ENCODE results near the gene TRIM4.
"Not testable (repeated sequence)": the region's sequence is repeated elsewhere in the genome, so short reads cannot be mapped to it uniquely, and the experiment has no call there.

GRCh38 chr7:99950819-99951218 is 31.5 kb upstream of the TRIM4 start:
- TF ChIP-seq CTCF, POLR2A (IDR thresholded peaks at IDR 0.05): not testable (repeated sequence)

All from prostate gland (tissue), 2 donors.